Esophagus muscularis mucosa (tissue), 4 donors: Measurements from ENCODE around the gene TTC39A. TPM values are rescaled to one million over a fixed set of nuclear protein-coding genes. Genes with fewer than 3 reads are reported as not detected.

Experiments
- DNase-seq: peaks from one replicate; pipeline ENCODE4 v3.0.0-alpha.2; 2017; ENCODE audit errors: extremely low spot score
- H3K27ac ChIP-seq, 4 donors: fragments of 200-600 bp; sonication (generic); replicated peaks in 1 of 4; 1 replicate in 3 of 4; 2 replicates in 1 of 4; pipeline ENCODE4 v1.5.1; 2016 to 2019; ENCODE audit warnings: mild to moderate bottlenecking in 1 of 4
- H3K27me3 ChIP-seq, 4 donors: fragments of 200-600 bp; sonication (generic); one replicate each; pipeline versions ENCODE4 v1.5.1 to v1.6.0; 2016 to 2019
- H3K36me3 ChIP-seq, 4 donors: fragments of 200-600 bp; sonication (generic); one replicate each; pipeline ENCODE4 v1.5.1; 2016 to 2019
- H3K4me1 ChIP-seq, 4 donors: fragments of 200-600 bp; sonication (generic); one replicate each; pipeline ENCODE4 v1.5.1; 2016 to 2019
- H3K4me3 ChIP-seq, 4 donors: fragments of 200-600 bp; sonication (generic); 1 replicate in 2 of 4; 2 replicates in 2 of 4; pipeline ENCODE4 v1.5.1; 2016 to 2019; ENCODE audit warnings: mild to moderate bottlenecking in 4 of 4, moderate library complexity in 1 of 4
- H3K9me3 ChIP-seq, 4 donors: fragments of 200-600 bp; sonication (generic); 1 replicate in 3 of 4; 2 replicates in 1 of 4; pipeline ENCODE4 v1.5.1; 2016 to 2019
- EP300 ChIP-seq: sonication (generic); formaldehyde crosslinking; IDR thresholded peaks from one replicate; pipeline ENCODE4 v1.6.1; 2017; ENCODE audit warnings: antibody characterized with exemption
- POLR2A ChIP-seq: fragments of 450-650 bp; IDR thresholded peaks from one replicate; pipeline ENCODE4 v1.6.1; 2017; ENCODE audit warnings: antibody characterized with exemption, moderate library complexity, mild to moderate bottlenecking, low read depth
- POLR2AphosphoS5 ChIP-seq, 2 donors: sonication (generic); formaldehyde crosslinking; IDR thresholded peaks; one replicate each; pipeline ENCODE4 v1.6.1; 2017; ENCODE audit warnings: antibody characterized with exemption in 2 of 2
- WGBS: methylation state at CpG from one replicate; pipeline ENCODE4 v1.1.5; 2018; 5-methylcytosine and 5-hydroxymethylcytosine counted together
- intact Hi-C: fragments of 100-400 bp; cut with DNase I; formaldehyde crosslinking; loops from one replicate; pipeline ENCODE4 v1.15.1; 2023
- total RNA-seq, 4 donors: library from RNA; depleted of rRNA; stranded (reverse); fragments of >200 nt; gene quantifications; one replicate each; pipeline versions ENCODE4 v1.1.0 to v1.2.1, GENCODE V29; 2016
- TF ChIP-seq, protein P1 (sequence below), 3 experiments: fragments of 200-600 bp in 2 of 3; fragments of 450-650 bp in 1 of 3; sonication (generic) in 2 of 3; IDR thresholded peaks; one replicate each; pipeline ENCODE4 v1.5.1; 2017 to 2019; ENCODE audit warnings: antibody characterized with exemption in 3 of 3, mild to moderate bottlenecking in 2 of 3, moderate library complexity in 1 of 3

Gene TTC39A
- total RNA-seq, 4 donors from 2014 or later: 0.17 to 2.5 (median 0.52) TPM; not detected in 1

DNA sequence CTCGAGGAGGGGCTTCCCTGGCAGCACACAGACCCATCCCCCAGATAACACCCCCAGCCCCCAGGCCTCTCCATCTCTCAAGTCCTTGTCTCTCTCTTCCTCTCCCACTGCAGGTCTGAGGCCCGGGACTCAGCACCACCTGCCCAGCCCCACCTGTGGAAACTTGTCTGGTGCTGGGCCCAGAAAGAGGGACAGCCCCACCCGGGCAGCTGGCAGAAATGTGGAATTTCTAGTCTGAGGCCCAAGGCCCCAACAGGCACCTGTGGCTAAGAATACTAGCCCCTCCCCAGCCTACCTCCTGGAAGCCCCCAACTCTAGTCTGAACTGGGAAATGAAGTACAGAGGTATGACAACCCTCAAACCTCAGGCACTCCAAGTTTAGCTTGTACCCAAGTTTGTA lies 15.4 kb downstream of the TTC39A start:
- H3K36me3 ChIP-seq: no peaks in the 10 kb centered on the region
- peaks cover 0 to 9% (median 4%) of the 10 kb centered on the region in 4 donors for H3K4me1 ChIP-seq
- no peak for DNase-seq
- 90% methylated on average over 3 of the region's 3 CpGs for WGBS
- no peaks in the 10 kb centered on the region for H3K27me3 ChIP-seq
- H3K9me3 ChIP-seq: no peaks in the 10 kb centered on the region
- intact Hi-C loops: no loop called here
- H3K27ac ChIP-seq: no peak overlapping the region
- no peak overlapping the region for H3K4me3 ChIP-seq
- no peak for TF ChIP-seq EP300

DNA sequence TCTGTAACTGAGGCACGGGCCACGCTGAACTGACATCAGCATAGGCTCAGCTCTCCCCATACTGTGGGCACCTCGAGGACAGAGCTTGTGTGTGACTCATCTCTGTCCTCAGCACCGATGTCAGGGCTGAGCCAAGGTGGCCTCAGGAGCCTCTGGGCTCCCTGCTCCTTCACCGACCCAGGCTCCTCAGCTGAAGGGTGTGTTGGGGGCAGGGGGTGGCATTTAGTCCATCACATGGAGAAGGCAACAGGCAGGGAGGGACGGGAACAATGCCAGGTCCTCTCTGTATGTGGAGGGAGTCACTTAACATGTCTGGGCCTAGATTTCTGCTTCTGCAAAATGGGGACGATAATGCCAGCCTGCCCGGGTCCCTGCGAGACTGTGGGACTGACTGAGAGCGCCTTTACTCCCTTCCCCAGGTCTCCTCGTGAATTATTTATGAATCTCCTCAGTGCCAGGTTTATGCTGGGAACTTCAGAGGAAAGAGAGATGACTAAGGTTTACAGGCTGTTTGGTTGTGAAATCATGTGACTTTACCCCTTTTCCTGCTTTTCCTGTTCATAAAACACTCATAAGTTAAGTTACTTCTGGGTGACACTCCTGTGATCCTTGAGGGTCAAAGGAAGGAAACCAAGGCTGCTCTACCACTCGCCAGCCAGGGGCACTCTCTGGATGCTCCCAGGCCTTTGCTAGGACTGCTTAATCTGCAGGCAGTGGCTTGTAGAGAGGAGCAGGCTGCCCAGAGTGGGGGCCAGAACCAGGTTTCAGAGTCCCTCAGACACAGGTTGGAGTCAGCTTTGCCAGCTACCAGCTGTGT lies 16.2 kb downstream of the TTC39A start:
- no peak for DNase-seq
- 74% methylated on average over 12 of the region's 12 CpGs for WGBS

DNA sequence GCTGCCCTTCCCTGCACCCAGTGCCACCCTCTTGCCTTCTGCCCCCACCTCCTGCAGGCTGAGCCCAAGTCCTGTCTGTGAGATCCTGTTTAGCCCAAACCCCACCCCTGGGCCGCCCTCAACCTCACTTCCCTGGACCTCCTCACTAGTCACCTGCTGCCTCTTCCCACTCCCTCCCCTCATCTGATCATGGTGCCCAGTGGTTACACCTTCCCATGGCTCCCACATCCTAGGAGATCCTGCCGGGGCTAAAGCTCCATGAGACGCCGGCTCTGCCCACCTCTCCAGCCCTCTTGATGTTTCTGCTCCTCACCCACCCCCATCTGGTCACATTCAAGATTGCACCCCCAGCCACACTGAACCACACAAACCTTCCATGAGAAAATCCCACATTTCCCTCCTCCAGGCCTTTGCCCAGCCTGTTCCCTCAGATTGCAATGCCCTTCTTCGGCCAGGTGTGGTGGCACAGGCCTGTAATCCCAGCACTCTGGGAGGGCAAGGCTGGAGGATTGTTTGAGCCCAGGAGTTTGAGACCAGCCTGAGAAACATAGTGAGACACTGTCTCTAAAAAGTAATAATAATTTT lies 17.0 kb downstream of the TTC39A start:
- H3K36me3 ChIP-seq: no peaks in the 10 kb centered on the region
- DNase-seq: no peak
- no peak overlapping the region for H3K4me3 ChIP-seq
- H3K9me3 ChIP-seq: no peaks in the 10 kb centered on the region
- intact Hi-C loops: no loop called here
- H3K27ac ChIP-seq: no peak overlapping the region
- no peaks in the 10 kb centered on the region for H3K27me3 ChIP-seq
- peaks cover 0 to 9% (median 4%) of the 10 kb centered on the region in 4 donors for H3K4me1 ChIP-seq
- WGBS: 89% methylated on average over 5 of the region's 5 CpGs
- TF ChIP-seq, protein P1, sequence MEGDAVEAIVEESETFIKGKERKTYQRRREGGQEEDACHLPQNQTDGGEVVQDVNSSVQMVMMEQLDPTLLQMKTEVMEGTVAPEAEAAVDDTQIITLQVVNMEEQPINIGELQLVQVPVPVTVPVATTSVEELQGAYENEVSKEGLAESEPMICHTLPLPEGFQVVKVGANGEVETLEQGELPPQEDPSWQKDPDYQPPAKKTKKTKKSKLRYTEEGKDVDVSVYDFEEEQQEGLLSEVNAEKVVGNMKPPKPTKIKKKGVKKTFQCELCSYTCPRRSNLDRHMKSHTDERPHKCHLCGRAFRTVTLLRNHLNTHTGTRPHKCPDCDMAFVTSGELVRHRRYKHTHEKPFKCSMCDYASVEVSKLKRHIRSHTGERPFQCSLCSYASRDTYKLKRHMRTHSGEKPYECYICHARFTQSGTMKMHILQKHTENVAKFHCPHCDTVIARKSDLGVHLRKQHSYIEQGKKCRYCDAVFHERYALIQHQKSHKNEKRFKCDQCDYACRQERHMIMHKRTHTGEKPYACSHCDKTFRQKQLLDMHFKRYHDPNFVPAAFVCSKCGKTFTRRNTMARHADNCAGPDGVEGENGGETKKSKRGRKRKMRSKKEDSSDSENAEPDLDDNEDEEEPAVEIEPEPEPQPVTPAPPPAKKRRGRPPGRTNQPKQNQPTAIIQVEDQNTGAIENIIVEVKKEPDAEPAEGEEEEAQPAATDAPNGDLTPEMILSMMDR (IDR thresholded peaks at IDR 0.05): no peak
- TF ChIP-seq EP300 (no peak), POLR2A (no peak), POLR2AphosphoS5 (IDR thresholded peaks at IDR 0.05) (no peak)

More for the DNA sequence above, 16.2 kb downstream of the TTC39A start:
- intact Hi-C loops: no loop called here
- TF ChIP-seq POLR2AphosphoS5 (IDR thresholded peaks at IDR 0.05) (no peak), EP300 (no peak), POLR2A (no peak)
- TF ChIP-seq, protein P1 (IDR thresholded peaks at IDR 0.05): no peak
- Histone ChIP-seq H3K4me3 (no peak overlapping the region), H3K27ac (no peak overlapping the region), H3K4me1 (peaks cover 0 to 9% (median 4%) of the 10 kb centered on the region in 4 donors), H3K27me3 (no peaks in the 10 kb centered on the region), H3K9me3 (no peaks in the 10 kb centered on the region), H3K36me3 (no peaks in the 10 kb centered on the region)

DNA sequence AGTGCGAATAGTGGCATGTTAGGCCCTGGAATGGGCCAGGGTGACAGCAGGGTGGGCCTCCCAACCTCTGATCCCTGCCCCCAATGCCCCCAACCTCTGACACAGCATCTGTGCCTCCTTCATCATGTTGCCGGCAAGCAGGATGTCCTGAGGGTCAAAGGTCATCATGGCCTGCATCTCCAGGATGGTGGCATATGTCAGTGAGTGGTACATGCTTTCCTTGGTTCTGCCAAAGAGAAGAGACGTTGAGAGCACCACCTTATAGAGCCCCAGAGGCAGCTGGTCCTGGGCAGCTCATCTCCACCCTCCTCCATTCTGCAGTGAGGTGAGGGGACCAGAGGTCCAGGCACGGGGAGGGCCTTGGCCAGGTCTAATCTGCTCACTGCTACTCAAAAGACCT lies 17.6 kb downstream of the TTC39A start:
- TF ChIP-seq, protein P1 (IDR thresholded peaks at IDR 0.05): no peak
- no peak for TF ChIP-seq POLR2AphosphoS5 (IDR thresholded peaks at IDR 0.05)
- TF ChIP-seq EP300: no peak
- no peak for TF ChIP-seq POLR2A
- Histone ChIP-seq H3K4me1 (peaks cover 0 to 9% (median 4%) of the 10 kb centered on the region in 4 donors), H3K27me3 (no peaks in the 10 kb centered on the region), H3K36me3 (no peaks in the 10 kb centered on the region), H3K4me3 (no peak overlapping the region), H3K9me3 (no peaks in the 10 kb centered on the region), H3K27ac (no peak overlapping the region)
- WGBS: 78% methylated on average over 4 of the region's 4 CpGs
- no peak for DNase-seq
- intact Hi-C loops: no loop called here

DNA sequence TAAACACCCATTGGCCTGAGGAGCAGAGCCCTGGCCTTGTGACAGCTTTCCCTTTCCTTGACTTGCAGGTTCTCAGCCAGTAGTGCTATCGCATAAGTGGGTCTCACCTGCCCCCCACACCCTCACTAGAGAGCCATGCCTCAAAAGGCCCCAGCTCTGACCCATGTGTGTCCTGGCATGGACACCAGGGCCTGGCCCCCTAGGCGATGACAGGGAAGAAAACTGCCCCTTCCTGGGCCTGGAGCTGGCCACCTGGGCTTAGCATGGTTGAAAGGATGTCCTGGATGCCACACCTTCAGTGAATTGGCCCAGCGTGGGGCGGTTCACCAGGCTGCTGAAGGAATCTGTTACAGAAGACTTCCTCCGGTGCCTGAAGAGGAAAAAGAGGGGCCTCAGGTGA lies 18.5 kb downstream of the TTC39A start:
- DNase-seq: no peak
- intact Hi-C loops: no loop called here
- Histone ChIP-seq H3K9me3 (no peaks in the 10 kb centered on the region), H3K27me3 (no peaks in the 10 kb centered on the region), H3K4me1 (peaks cover 0 to 9% (median 4%) of the 10 kb centered on the region in 4 donors), H3K4me3 (no peak overlapping the region), H3K27ac (no peak overlapping the region), H3K36me3 (no peaks in the 10 kb centered on the region)
- WGBS: 90% methylated on average over 4 of the region's 5 CpGs
- TF ChIP-seq, protein P1 (IDR thresholded peaks at IDR 0.05): no peak
